Activated effector memory CD4-positive, alpha-beta T cell treated with anti-CD3 and anti-CD28 coated beads, Interleukin-2, amount 50 U/mL, for 16 hours (primary cell): ENCODE measurements around the gene BBIP1.
A peak's percentile ranks its signal among the peaks of the same experiment; 100 is the strongest.

Source experiments
- DNase-seq: peaks from one replicate; pipeline ENCODE4 v3.0.0-alpha.2; 2020

The BBIP1 gene

GRCh38 chr10:110861930-110862649 is 56.9 kb downstream of the BBIP1 start:
- no peak for DNase-seq

DNA sequence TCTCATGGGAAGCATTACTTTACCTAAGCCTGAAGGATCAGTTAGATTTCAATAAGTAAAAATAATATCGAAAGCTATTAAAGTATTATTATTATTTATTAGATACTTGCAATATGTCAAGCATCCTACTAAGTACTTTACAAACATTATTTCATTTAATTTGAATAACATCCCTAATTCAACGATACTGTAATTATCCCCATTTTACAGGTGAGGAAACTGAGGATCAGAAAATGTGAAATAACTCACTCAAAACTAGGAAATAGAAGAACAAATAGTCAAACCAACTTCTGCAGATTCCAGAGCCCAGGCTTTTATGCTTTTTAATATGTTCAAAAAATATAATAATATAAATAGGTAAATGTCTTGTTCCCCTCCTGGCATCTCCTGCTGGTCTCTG is 57.5 kb downstream of the BBIP1 start:
- DNase-seq = no peak

GRCh38 chr10:110860576-110861241 is 58.3 kb downstream of the BBIP1 start:
- DNase-seq = peak; percentile 74

DNA sequence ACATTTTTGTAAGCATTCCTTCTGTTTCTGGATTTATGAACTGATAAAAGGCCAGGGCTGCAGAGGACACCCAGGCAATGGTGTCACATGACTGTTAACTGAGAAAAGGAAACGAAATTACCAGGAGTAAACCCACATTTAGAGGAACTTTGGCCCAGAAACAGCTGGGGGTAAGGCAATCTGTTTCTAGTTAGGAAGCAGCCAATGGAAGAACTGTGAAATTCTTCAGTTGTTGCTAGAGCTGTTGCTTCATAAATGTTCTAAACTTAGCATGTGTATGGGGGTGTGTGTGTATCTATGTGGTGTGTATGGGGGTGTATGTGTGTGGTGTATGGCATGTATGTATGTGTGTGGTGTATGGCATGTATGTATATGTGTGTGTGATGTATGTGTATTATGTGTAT is 59.0 kb downstream of the BBIP1 start:
- DNase-seq = no peak

- DNase-seq = no peak
These were observed 59.6 kb downstream of the BBIP1 start for GRCh38 chr10:110859206-110859972.

- DNase-seq = no peak
These were observed 60.6 kb downstream of the BBIP1 start for GRCh38 chr10:110858297-110858934.

- no peak for DNase-seq
These were observed 61.5 kb downstream of the BBIP1 start for GRCh38 chr10:110857265-110858171.

GRCh38 chr10:110853921-110854605 is 64.9 kb downstream of the BBIP1 start:
- no peak for DNase-seq

GRCh38 chr10:110852947-110853346 is 66.0 kb downstream of the BBIP1 start:
- DNase-seq = no peak

- DNase-seq = peak; percentile 75
These were observed 66.6 kb downstream of the BBIP1 start for GRCh38 chr10:110852255-110852896.

- DNase-seq = no peak
These were observed 67.9 kb downstream of the BBIP1 start for GRCh38 chr10:110851020-110851612.

- no peak for DNase-seq
These were observed 68.9 kb downstream of the BBIP1 start for GRCh38 chr10:110850099-110850498.
